GM12878 (cell line): ENCODE results near the gene PDZD2. TPM values are rescaled to one million over a fixed set of nuclear protein-coding genes. Genes with fewer than 3 reads are reported as not detected.

Experiments used
- ATAC-seq: fragments of 200-7000 bp; cut with Tn5 transposase; 3 replicates; pipeline ENCODE4 v1.9.1; 2020; ENCODE audit warnings: mild to moderate bottlenecking, moderate library complexity
- BruUV-seq: library from RNA; stranded (reverse); fragments of 400-500 nt; replicated peaks from 2 replicates; lab custom pipeline; 2021; lab: Mats Ljungman, UMichigan
- CTCF ChIA-PET: fragments of 300-600 bp; sonication (Branson Sonifier 250); formaldehyde crosslinking; extraction: SDS; loops from one replicate; lab custom pipeline; 2021; ENCODE audit warnings: inconsistent platforms; lab: Yijun Ruan, JAX
- POLR2A ChIA-PET: fragments of 350-600 bp; formaldehyde crosslinking; extraction: SDS; loops from one replicate; lab custom pipeline; 2021; ENCODE audit warnings: inconsistent platforms; lab: Charles Lee
- RAD21 ChIA-PET: fragments of 300-600 bp; sonication (Branson Sonifier 250); formaldehyde crosslinking; loops from one replicate; lab custom pipeline; 2023; ENCODE audit warnings: antibody characterized with exemption; ENCODE audit not compliant: unreplicated experiment; lab: Charles Lee
- SMC1A ChIA-PET: fragments of 300-600 bp; sonication (Branson Sonifier 250); formaldehyde crosslinking; loops from one replicate; lab custom pipeline; 2023; ENCODE audit not compliant: unreplicated experiment, uncharacterized antibody; lab: Charles Lee
- DNase-seq: peaks from one replicate; pipeline ENCODE4 v3.0.0-alpha.2; 2011; ENCODE audit warnings: low read depth, low spot score
- FAIRE-seq: peaks from 3 replicates; lab custom pipeline; 2011; peaks lifted over from hg19 to GRCh38; lab: Jason Lieb, UNC
- H2AFZ ChIP-seq: 2 replicates; pipeline ENCODE4 v1.6.0; 2011; ENCODE audit warnings: low read depth, low read length, control low read depth; ENCODE audit not compliant: control insufficient read depth
- H3K27ac ChIP-seq: 2 replicates; pipeline ENCODE4 v1.5.1; 2011; ENCODE audit warnings: control low read depth; ENCODE audit not compliant: control insufficient read depth, insufficient read depth
- H3K27me3 ChIP-seq, 2 experiments: replicated peaks in 1 of 2; 2 replicates each; pipeline versions ENCODE4 v1.6.0 to v1.6.1; 2011; ENCODE audit warnings: low read length in 1 of 2; ENCODE audit not compliant: control insufficient read depth in 2 of 2, insufficient read depth in 2 of 2
- H3K36me3 ChIP-seq, 2 experiments: 2 replicates each; pipeline ENCODE4 v1.5.1; 2011; ENCODE audit warnings: low read length in 1 of 2; ENCODE audit not compliant: control insufficient read depth in 2 of 2, insufficient read depth in 2 of 2
- H3K4me1 ChIP-seq: 2 replicates; pipeline ENCODE4 v1.6.1; 2011; ENCODE audit warnings: mild to moderate bottlenecking, low read length, moderate library complexity, mixed read lengths; ENCODE audit not compliant: control insufficient read depth, insufficient read depth
- H3K4me2 ChIP-seq: 2 replicates; pipeline ENCODE4 v1.6.0; 2011; ENCODE audit warnings: control low read depth; ENCODE audit not compliant: control insufficient read depth, insufficient read depth
- H3K4me3 ChIP-seq: fragments of 200-600 bp; sonication (generic); 2 replicates; pipeline ENCODE4 v1.5.1; 2016
- H3K79me2 ChIP-seq: 2 replicates; pipeline ENCODE4 v1.6.0; 2011; ENCODE audit warnings: low read length; ENCODE audit not compliant: control insufficient read depth, insufficient read depth
- H3K9ac ChIP-seq: 2 replicates; pipeline ENCODE4 v1.8.0; 2011; ENCODE audit warnings: low read length, control low read depth, mixed read lengths; ENCODE audit not compliant: control insufficient read depth, insufficient read depth
- H3K9me3 ChIP-seq: replicated peaks from 3 replicates; pipeline ENCODE4 v1.5.1; 2011; ENCODE audit warnings: mild to moderate bottlenecking, low read length; ENCODE audit not compliant: control insufficient read depth, insufficient read depth
- H4K20me1 ChIP-seq: 2 replicates; pipeline ENCODE4 v1.6.0; 2011; ENCODE audit not compliant: control insufficient read depth, insufficient read depth
- BCL11A ChIP-seq: IDR thresholded peaks from 2 replicates; pipeline ENCODE4 v1.6.1; 2011; ENCODE audit warnings: low read depth, low read length
- CHD1 ChIP-seq: IDR thresholded peaks from 2 replicates; pipeline ENCODE4 v1.6.1; 2012; ENCODE audit warnings: low read depth, low read length, improper control_type of control experiment
- CHD4 ChIP-seq: fragments of 200-600 bp; sonication (generic); IDR thresholded peaks from 2 replicates; pipeline ENCODE4 v1.6.1; 2016; ENCODE audit warnings: mild to moderate bottlenecking
- DPF2 ChIP-seq: fragments of 450-650 bp; IDR thresholded peaks from 2 replicates; pipeline ENCODE4 v1.6.1; 2017; ENCODE audit warnings: mild to moderate bottlenecking
- EED ChIP-seq: sonication (generic); IDR thresholded peaks from 2 replicates; pipeline ENCODE4 v1.6.1; 2016; ENCODE audit warnings: antibody characterized with exemption, low read depth
- HDGF ChIP-seq: fragments of 450-650 bp; IDR thresholded peaks from 2 replicates; pipeline ENCODE4 v1.6.1; 2016; ENCODE audit warnings: antibody characterized with exemption
- MTA3 ChIP-seq: IDR thresholded peaks from 2 replicates; pipeline ENCODE4 v1.6.1; 2012; ENCODE audit warnings: low read length, inconsistent platforms, borderline replicate concordance
- NFYB ChIP-seq: IDR thresholded peaks from 2 replicates; pipeline ENCODE4 v1.6.1; 2011; ENCODE audit warnings: low read depth, mild to moderate bottlenecking, low read length, improper control_type of control experiment, moderate library complexity; ENCODE audit not compliant: insufficient read depth
- RB1 ChIP-seq: fragments of 450-650 bp; formaldehyde crosslinking; IDR thresholded peaks from 2 replicates; pipeline ENCODE4 v1.6.1; 2017; ENCODE audit warnings: mild to moderate bottlenecking, borderline replicate concordance
- RBBP5 ChIP-seq: fragments of 200-600 bp; sonication (generic); conservative IDR thresholded peaks from 2 replicates; pipeline ENCODE4 v1.6.1; 2016
- SIN3A ChIP-seq: IDR thresholded peaks from 2 replicates; pipeline ENCODE4 v1.6.1; 2012; ENCODE audit warnings: low read depth, low read length, improper control_type of control experiment
- SRF ChIP-seq, 2 experiments: IDR thresholded peaks; 2 replicates each; pipeline ENCODE4 v1.6.1; 2011; ENCODE audit warnings: low read depth in 2 of 2, low read length in 2 of 2, mild to moderate bottlenecking in 1 of 2, moderate library complexity in 1 of 2
- TBL1XR1 ChIP-seq: IDR thresholded peaks from 2 replicates; pipeline ENCODE4 v1.6.1; 2012; ENCODE audit warnings: low read depth, low read length, improper control_type of control experiment
- TCF12 ChIP-seq: IDR thresholded peaks from 2 replicates; pipeline ENCODE4 v1.6.1; 2011; ENCODE audit warnings: low read depth, mild to moderate bottlenecking, low read length
- WGBS: methylation state at CpG from one replicate; pipeline ENCODE4 v1.1.6; 2016; ENCODE audit warnings: low lambda C conversion rate; ENCODE audit not compliant: insufficient replicate concordance, insufficient coverage; ENCODE audit errors: missing lambda C conversion rate; 5-methylcytosine and 5-hydroxymethylcytosine counted together
- in situ Hi-C: fragments of 300-500 bp; cut with MboI; formaldehyde crosslinking; loops from 9 replicates; pipeline ENCODE4 v1.14.3; 2018; ENCODE audit warnings: mixed read lengths
- intact Hi-C: fragments of 100-400 bp; cut with micrococcal nuclease; formaldehyde crosslinking; loops from one replicate; pipeline ENCODE4 v1.14.2; 2022; ENCODE audit not compliant: unreplicated experiment
- polyA plus RNA-seq, 11 experiments: library from polyadenylated mRNA; depleted of rRNA in 4 of 11; unstranded in 6 of 11; stranded (reverse) in 5 of 11; fragments of >200 nt; fragmentation: Nextera tagmentation in 4 of 11; fragmentation: Illumina TruSeq in 1 of 11; extraction: Ambion mirVana in 4 of 11; extraction: Trizol in 1 of 11; gene quantifications; 1 replicate in 1 of 11; 2 replicates in 10 of 11; pipeline versions ENCODE4 v1.2.1 to v1.2.3, GENCODE V29; 2011 to 2016; ENCODE audit warnings: inconsistent platforms in 2 of 11, missing spikeins in 2 of 11, low read depth in 1 of 11
- total RNA-seq, 4 experiments: library from RNA; depleted of rRNA in 3 of 4; stranded (reverse); fragments of >200 nt in 3 of 4; fragmentation: Illumina TruSeq in 1 of 4; extraction: Trizol in 1 of 4; gene quantifications; 2 replicates each; pipeline versions ENCODE4 v1.2.1 to v1.2.3, GENCODE V29; 2013 to 2021
- TF ChIP-seq, protein P1 (sequence below): IDR thresholded peaks from 2 replicates; pipeline ENCODE4 v1.6.1; 2011; ENCODE audit warnings: borderline replicate concordance, low read depth, mild to moderate bottlenecking, moderate library complexity, low read length; ENCODE audit not compliant: insufficient read depth, poor library complexity, severe bottlenecking
- TF ChIP-seq, protein P2 (sequence below): IDR thresholded peaks from 2 replicates; pipeline ENCODE4 v1.6.1; 2011; ENCODE audit warnings: low read depth, mild to moderate bottlenecking, low read length, moderate library complexity, borderline replicate concordance; ENCODE audit errors: extremely low read depth
- TF ChIP-seq, protein P3 (sequence below): fragments of 450-650 bp; formaldehyde crosslinking; IDR thresholded peaks from 2 replicates; pipeline ENCODE4 v1.4.0; 2022; ENCODE audit warnings: mild to moderate bottlenecking, moderate library complexity
- TF ChIP-seq, protein P4 (sequence below): fragments of 450-650 bp; IDR thresholded peaks from 2 replicates; pipeline ENCODE4 v1.6.1; 2016; ENCODE audit warnings: mild to moderate bottlenecking

PDZD2 gene
- total and polyA plus RNA-seq, 10 of the 15 experiments (the other 5 are each of a cell fraction or from before 2014, with no cell fraction given) = 0.01 to 0.58 (median 0.29) TPM; not detected in 3

DNA sequence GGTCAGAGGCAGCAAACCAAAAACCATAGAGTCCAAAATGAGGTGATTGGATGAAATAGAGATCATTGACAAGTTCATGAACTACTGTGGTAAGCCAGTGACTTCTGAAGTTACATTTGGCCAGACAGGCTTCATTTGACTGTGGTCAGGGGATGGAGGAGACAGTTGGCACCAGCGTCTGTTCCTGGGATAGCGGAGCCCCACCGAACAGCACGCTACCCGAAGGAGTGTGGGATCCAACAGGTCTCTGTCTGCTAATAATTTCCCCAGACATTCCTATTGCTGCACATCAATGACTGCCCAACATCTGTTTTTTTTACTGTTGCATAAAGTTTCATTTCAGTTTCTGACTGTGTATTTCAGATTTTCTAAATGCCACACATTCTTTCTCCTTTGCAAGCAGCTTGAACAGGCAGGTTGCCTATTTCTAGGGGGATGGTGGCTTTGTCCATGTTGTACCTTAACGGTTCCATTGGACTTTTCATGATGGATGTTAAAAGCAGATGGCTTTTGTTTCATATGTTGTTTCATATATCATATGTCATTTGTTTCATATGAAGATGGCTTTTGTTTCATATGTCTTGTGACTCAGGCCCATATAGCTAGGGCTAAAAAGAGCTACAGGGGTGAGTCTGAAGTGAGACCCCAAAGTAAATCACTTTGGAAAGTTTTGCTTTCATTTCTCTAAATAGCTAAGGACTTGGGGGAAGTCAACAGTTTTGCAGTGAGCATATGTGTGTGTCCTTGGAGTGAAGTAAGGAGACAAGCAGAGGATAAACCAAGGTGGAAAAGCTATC, 354.4 kb downstream of the PDZD2 start:
- no peaks in the 10 kb centered on the region; a peak in 1 of 4 replicates for H3K27me3 ChIP-seq
- DNase-seq = no peak
- 26% methylated on average over 6 of the region's 6 CpGs for WGBS
- no peak overlapping the region for H3K9ac ChIP-seq
- H3K27ac ChIP-seq = no peak overlapping the region; the same call in 1 of the 2 replicates
- RAD21 ChIA-PET = no interaction called here
- peaks cover 24% of the 10 kb centered on the region for H3K4me1 ChIP-seq
- ATAC-seq = peak; percentile 69
- H3K79me2 ChIP-seq = no peaks in the 10 kb centered on the region
- peak overlapping the region; percentile 46; the same call in 1 of the 2 replicates for H3K4me3 ChIP-seq
- H4K20me1 ChIP-seq = no peaks in the 10 kb centered on the region
- H3K4me2 ChIP-seq = peak overlapping the region; percentile 34
- in situ Hi-C loops = no loop called here
- no peak overlapping the region for H2AFZ ChIP-seq
- no peaks in the 10 kb centered on the region for H3K36me3 ChIP-seq
- FAIRE-seq = peak; percentile 76
- intact Hi-C loops = no loop called here
- no peaks in the 10 kb centered on the region for H3K9me3 ChIP-seq
- SMC1A ChIA-PET = no interaction called here
- BruUV-seq = no TSS peak
- CTCF ChIA-PET = interaction anchor here (0.6 to 1.0 kb wide), 2 partner anchors 19 to 532 kb away, joined by 3 read pairs; no protein-coding TSS in a partner anchor
- POLR2A ChIA-PET = no interaction called here
- no peak; the same call in 1 of the 2 replicates for TF ChIP-seq EED
- TF ChIP-seq TCF12 = no peak
- TF ChIP-seq NFYB = peak; percentile 90
- no peak for TF ChIP-seq SIN3A
- TF ChIP-seq BCL11A = 0 out of 2 replicates have a peak, but pooled peaks have one; percentile 11
- TF ChIP-seq RB1 = no peak
- no peak for TF ChIP-seq CHD1
- TF ChIP-seq MTA3 = no peak
- no peak for TF ChIP-seq SRF (IDR thresholded peaks at IDR 0.05; ENCODE audit: low read depth in 2 of 2, low read length in 2 of 2)
- no peak for TF ChIP-seq RBBP5
- TF ChIP-seq, protein P1, sequence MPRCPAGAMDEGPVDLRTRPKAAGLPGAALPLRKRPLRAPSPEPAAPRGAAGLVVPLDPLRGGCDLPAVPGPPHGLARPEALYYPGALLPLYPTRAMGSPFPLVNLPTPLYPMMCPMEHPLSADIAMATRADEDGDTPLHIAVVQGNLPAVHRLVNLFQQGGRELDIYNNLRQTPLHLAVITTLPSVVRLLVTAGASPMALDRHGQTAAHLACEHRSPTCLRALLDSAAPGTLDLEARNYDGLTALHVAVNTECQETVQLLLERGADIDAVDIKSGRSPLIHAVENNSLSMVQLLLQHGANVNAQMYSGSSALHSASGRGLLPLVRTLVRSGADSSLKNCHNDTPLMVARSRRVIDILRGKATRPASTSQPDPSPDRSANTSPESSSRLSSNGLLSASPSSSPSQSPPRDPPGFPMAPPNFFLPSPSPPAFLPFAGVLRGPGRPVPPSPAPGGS = no peak
- TF ChIP-seq, protein P2, sequence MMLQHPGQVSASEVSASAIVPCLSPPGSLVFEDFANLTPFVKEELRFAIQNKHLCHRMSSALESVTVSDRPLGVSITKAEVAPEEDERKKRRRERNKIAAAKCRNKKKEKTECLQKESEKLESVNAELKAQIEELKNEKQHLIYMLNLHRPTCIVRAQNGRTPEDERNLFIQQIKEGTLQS = no peak
- TF ChIP-seq, protein P3, sequence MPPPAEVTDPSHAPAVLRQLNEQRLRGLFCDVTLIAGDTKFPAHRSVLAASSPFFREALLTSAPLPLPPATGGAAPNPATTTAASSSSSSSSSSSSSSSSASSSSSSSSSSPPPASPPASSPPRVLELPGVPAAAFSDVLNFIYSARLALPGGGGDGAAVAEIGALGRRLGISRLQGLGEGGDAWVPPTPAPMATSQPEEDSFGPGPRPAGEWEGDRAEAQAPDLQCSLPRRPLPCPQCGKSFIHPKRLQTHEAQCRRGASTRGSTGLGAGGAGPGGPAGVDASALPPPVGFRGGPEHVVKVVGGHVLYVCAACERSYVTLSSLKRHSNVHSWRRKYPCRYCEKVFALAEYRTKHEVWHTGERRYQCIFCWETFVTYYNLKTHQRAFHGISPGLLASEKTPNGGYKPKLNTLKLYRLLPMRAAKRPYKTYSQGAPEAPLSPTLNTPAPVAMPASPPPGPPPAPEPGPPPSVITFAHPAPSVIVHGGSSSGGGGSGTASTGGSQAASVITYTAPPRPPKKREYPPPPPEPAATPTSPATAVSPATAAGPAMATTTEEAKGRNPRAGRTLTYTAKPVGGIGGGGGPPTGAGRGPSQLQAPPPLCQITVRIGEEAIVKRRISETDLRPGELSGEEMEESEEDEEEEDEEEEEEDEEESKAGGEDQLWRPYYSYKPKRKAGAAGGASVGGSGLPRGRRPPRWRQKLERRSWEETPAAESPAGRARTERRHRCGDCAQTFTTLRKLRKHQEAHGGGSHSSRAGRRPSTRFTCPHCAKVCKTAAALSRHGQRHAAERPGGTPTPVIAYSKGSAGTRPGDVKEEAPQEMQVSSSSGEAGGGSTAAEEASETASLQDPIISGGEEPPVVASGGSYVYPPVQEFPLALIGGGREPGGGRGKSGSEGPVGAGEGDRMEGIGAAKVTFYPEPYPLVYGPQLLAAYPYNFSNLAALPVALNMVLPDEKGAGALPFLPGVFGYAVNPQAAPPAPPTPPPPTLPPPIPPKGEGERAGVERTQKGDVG (CRISPR knock-in tag) = no peak
- no peak for TF ChIP-seq HDGF
- TF ChIP-seq TBL1XR1 = no peak
- no peak for TF ChIP-seq DPF2
- no peak for TF ChIP-seq CHD4
- TF ChIP-seq, protein P4, sequence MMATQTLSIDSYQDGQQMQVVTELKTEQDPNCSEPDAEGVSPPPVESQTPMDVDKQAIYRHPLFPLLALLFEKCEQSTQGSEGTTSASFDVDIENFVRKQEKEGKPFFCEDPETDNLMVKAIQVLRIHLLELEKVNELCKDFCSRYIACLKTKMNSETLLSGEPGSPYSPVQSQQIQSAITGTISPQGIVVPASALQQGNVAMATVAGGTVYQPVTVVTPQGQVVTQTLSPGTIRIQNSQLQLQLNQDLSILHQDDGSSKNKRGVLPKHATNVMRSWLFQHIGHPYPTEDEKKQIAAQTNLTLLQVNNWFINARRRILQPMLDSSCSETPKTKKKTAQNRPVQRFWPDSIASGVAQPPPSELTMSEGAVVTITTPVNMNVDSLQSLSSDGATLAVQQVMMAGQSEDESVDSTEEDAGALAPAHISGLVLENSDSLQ = 0 out of 2 replicates have a peak, but pooled peaks have one; percentile 6
